ENCODE measurements around the gene ADIPOR1.
A peak's percentile ranks its signal among the peaks of the same experiment; 100 is the strongest.
"Not testable (repeated sequence)": the region's sequence is repeated elsewhere in the genome, so short reads cannot be mapped to it uniquely, and the experiment has no call there.

Gene ADIPOR1

GRCh38 chr1:202941372-202941771 lies 16.7 kb downstream of the ADIPOR1 start:
- Histone ChIP-seq H3K36me3 (peaks cover 75% of the 10 kb centered on the region), H3K4me3 (ENCODE audit: low read depth in 1 of 2, low read length in 1 of 2) (no peak overlapping the region), H3K9me3 (no peaks in the 10 kb centered on the region), H3K4me1 (ENCODE audit: control insufficient read depth in 1 of 2, insufficient read depth in 1 of 2, low read depth in 1 of 2, low read length in 1 of 2) (no peaks in the 10 kb centered on the region), H3K27me3 (no peaks in the 10 kb centered on the region), H3K27ac (peak overlapping the region; percentile 25)
- no peak for TF ChIP-seq CTCF (IDR thresholded peaks at IDR 0.05)

DNA sequence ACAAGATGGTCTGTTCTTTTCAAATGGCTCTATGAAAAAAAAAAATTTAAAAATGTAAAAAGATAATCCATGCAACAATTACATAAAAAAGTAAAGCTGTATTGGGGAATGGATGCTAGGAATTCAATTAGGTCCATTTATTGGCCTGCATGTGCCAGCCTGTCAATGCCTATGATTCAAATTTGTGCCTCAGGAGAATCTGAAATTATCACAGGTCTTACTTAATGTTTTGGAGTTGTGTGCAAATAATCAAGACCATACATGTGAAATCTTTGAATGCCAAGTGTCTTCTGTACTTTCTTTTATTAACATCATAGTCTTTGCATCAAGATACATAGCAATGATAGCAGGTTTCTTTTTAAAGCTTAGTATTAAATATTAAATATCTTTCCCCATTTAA lies 17.6 kb downstream of the ADIPOR1 start:
- TF ChIP-seq CTCF (IDR thresholded peaks at IDR 0.05), result no peak
- Histone ChIP-seq H3K27me3 (no peaks in the 10 kb centered on the region), H3K9me3 (no peaks in the 10 kb centered on the region), H3K4me3 (ENCODE audit: low read depth in 1 of 2, low read length in 1 of 2) (no peak overlapping the region), H3K4me1 (ENCODE audit: control insufficient read depth in 1 of 2, insufficient read depth in 1 of 2, low read depth in 1 of 2, low read length in 1 of 2) (no peaks in the 10 kb centered on the region), H3K27ac (no peak overlapping the region), H3K36me3 (peaks cover 67% of the 10 kb centered on the region)

DNA sequence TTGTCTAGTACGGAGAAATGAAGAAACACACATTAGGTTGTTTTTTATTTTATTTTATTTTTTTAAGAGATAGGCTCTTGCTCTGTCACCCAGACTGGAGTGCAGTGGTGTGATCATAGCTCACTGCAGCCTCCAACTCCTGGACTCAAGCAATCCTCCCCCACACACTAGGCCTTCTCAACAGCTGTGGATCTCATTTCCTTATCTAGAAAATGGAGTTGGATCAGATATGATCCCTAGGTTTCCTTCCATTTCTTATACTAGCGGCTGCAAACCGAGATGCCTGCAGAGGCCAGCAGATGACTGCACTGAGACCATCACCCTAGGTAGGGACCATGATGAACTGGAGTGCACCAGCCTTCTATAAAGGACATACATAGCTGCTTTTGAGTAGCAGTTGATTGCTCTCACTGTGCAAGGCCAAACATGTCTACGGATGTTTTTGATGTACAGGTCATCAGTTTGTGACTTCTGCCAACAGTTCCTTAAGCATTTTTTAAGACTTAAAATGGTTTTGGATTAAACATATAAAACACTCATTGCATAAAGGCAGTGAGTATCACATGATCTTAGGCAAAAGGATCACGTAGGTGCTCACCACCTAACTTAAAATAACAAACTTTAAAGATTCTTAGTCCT lies 19.7 kb downstream of the ADIPOR1 start:
- H3K4me3 ChIP-seq (ENCODE audit: low read depth in 1 of 2, low read length in 1 of 2), result no peak overlapping the region
- H3K36me3 ChIP-seq, result peaks cover 45% of the 10 kb centered on the region
- H3K27ac ChIP-seq, result no peak overlapping the region
- no peaks in the 10 kb centered on the region for H3K4me1 ChIP-seq (ENCODE audit: control insufficient read depth in 1 of 2, insufficient read depth in 1 of 2, low read depth in 1 of 2, low read length in 1 of 2)
- H3K9me3 ChIP-seq, result no peaks in the 10 kb centered on the region
- no peak for TF ChIP-seq CTCF (IDR thresholded peaks at IDR 0.05)
- H3K27me3 ChIP-seq, result no peaks in the 10 kb centered on the region

DNA sequence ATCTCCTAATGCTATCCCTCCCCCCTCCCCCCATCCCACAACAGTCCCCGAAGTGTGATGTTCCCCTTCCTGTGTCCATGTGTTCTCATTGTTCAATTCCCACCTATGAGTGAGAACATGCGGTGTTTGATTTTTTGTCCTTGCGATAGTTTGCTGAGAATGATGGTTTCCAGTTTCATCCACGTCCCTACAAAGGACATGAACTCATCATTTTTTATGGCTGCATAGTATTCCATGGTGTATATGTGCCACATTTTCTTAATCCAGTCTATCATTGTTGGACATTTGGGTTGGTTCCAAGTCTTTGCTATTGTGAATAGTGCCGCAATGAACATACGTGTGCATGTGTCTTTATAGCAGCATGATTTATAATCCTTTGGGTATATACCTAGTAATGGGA lies 21.7 kb downstream of the ADIPOR1 start:
- not testable (repeated sequence) for H3K4me1 ChIP-seq (ENCODE audit: control insufficient read depth in 1 of 2, insufficient read depth in 1 of 2, low read depth in 1 of 2, low read length in 1 of 2); H3K27me3 ChIP-seq; H3K4me3 ChIP-seq (ENCODE audit: low read depth in 1 of 2, low read length in 1 of 2); H3K27ac ChIP-seq; H3K9me3 ChIP-seq
- H3K36me3 ChIP-seq, result peaks cover 26% of the 10 kb centered on the region

- Histone ChIP-seq H3K4me1 (ENCODE audit: control insufficient read depth in 1 of 2, insufficient read depth in 1 of 2, low read depth in 1 of 2, low read length in 1 of 2) (no peaks in the 10 kb centered on the region), H3K27ac (no peak overlapping the region), H3K4me3 (ENCODE audit: low read depth in 1 of 2, low read length in 1 of 2) (no peak overlapping the region), H3K9me3 (no peaks in the 10 kb centered on the region), H3K36me3 (peaks cover 20% of the 10 kb centered on the region), H3K27me3 (peaks cover 12% of the 10 kb centered on the region)
- TF ChIP-seq CTCF (IDR thresholded peaks at IDR 0.05), result no peak
These were observed 22.3 kb downstream of the ADIPOR1 start for GRCh38 chr1:202935844-202936243.

DNA sequence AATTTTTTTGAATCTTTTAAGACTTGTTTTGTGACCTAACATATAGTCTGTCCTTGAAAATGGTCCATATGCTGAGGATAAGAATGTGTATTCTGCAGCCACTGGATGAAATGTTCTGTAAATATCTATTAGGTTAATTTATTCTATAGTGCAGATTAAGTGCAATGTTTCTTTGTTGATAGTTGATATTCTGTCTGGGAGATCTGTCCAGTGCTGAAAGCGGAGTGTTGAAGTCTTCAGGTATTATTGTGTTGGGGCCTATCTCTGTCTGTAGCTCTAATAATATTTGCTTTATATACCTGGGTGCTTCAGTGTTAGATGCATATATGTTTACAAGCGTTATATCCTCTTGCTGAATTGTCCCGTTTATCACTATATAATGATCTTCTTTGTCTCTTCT lies 23.4 kb downstream of the ADIPOR1 start:
- Histone ChIP-seq H3K27ac (no peak overlapping the region), H3K36me3 (peaks cover 9% of the 10 kb centered on the region), H3K4me1 (ENCODE audit: control insufficient read depth in 1 of 2, insufficient read depth in 1 of 2, low read depth in 1 of 2, low read length in 1 of 2) (no peaks in the 10 kb centered on the region), H3K27me3 (peaks cover 19% of the 10 kb centered on the region), H3K4me3 (ENCODE audit: low read depth in 1 of 2, low read length in 1 of 2) (no peak overlapping the region), H3K9me3 (no peaks in the 10 kb centered on the region)
- TF ChIP-seq CTCF (IDR thresholded peaks at IDR 0.05), result no peak
